ENCODE data around the gene QPCT. TPM values are rescaled to one million over a fixed set of nuclear protein-coding genes. Genes with fewer than 3 reads are reported as not detected.

Gene QPCT
- total and polyA plus RNA-seq, 2 experiments from 2014 or later: 13.2 TPM

- no peak for TF ChIP-seq ZNF462 (CRISPR knock-in tag; IDR thresholded peaks at IDR 0.05)
- no peak for TF ChIP-seq ZNF331 (CRISPR knock-in tag; IDR thresholded peaks at IDR 0.05; ENCODE audit: low read depth)
- no peak for TF ChIP-seq ZNF114 (CRISPR knock-in tag; IDR thresholded peaks at IDR 0.05)
- TF ChIP-seq EZH2 (IDR thresholded peaks at IDR 0.05; ENCODE audit: low read depth, unreplicated experiment): no peak
- no peak for TF ChIP-seq STAT1 (IDR thresholded peaks at IDR 0.05; ENCODE audit: unreplicated experiment)
- no peak for TF ChIP-seq NANOG (IDR thresholded peaks at IDR 0.05; ENCODE audit: borderline replicate concordance)
- no peak for TF ChIP-seq ETS1 (IDR thresholded peaks at IDR 0.05)
- TF ChIP-seq JUNB (IDR thresholded peaks at IDR 0.05; ENCODE audit: unreplicated experiment): no peak
Observed at GRCh38 chr2:37326866-37327634, 17.4 kb upstream of the QPCT start (continued).

GRCh38 chr2:37330681-37331080 lies 13.7 kb upstream of the QPCT start:
- H3K4me3 Mint-ChIP-seq: no peak overlapping the region
- H3K4me1 Mint-ChIP-seq: no peaks in the 10 kb centered on the region; the same call in 2 of the 3 replicates
- no peaks in the 10 kb centered on the region for H3F3A ChIP-seq (replicated peaks; ENCODE audit: low read depth)
- no peaks in the 10 kb centered on the region for H3K4me1 ChIP-seq (ENCODE audit: insufficient read depth)
- DNase-seq (ENCODE audit: low spot score) (no peak), ATAC-seq (no peak)
- H3K27ac ChIP-seq (ENCODE audit: low read depth): no peak overlapping the region
- H3K4me2 ChIP-seq: no peak overlapping the region
- H3K27me3 Mint-ChIP-seq (ENCODE audit: insufficient read depth, low read depth, poor library complexity): peaks cover 2% of the 10 kb centered on the region
- no peak overlapping the region for H3K27ac Mint-ChIP-seq
- H3K4me3 ChIP-seq: no peak overlapping the region
- H3K27me3 ChIP-seq (ENCODE audit: insufficient read depth): peaks cover 14% of the 10 kb centered on the region
- H3K9me3 Mint-ChIP-seq: no peaks in the 10 kb centered on the region
- no peaks in the 10 kb centered on the region for H3K79me2 ChIP-seq (replicated peaks; ENCODE audit: insufficient read depth)
- H4K20me1 ChIP-seq (replicated peaks; ENCODE audit: insufficient read depth): no peaks in the 10 kb centered on the region
- no peaks in the 10 kb centered on the region for H3K36me3 Mint-ChIP-seq (ENCODE audit: low read depth)
- H3K9me2 ChIP-seq (ENCODE audit: insufficient read depth): peaks cover 4% of the 10 kb centered on the region; the same call in 1 of the 2 replicates
- H3K36me3 ChIP-seq (ENCODE audit: insufficient read depth): no peaks in the 10 kb centered on the region
- no peak overlapping the region for H2AFZ ChIP-seq
- no peak for TF ChIP-seq EZH2phosphoT487 (IDR thresholded peaks at IDR 0.05; ENCODE audit: unreplicated experiment)

Measured in GM23338 (cell line).